ENCODE results near the gene SLC30A1. TPM values are rescaled to one million over a fixed set of nuclear protein-coding genes. Genes with fewer than 3 reads are reported as not detected.
"Not testable (repeated sequence)": the region's sequence is repeated elsewhere in the genome, so short reads cannot be mapped to it uniquely, and the experiment has no call there.

The SLC30A1 gene
- total RNA-seq, 2 donors from 2014 or later, result 0.29 to 0.76 TPM

GRCh38 chr1:211553549-211553948, 25.4 kb downstream of the SLC30A1 start:
- H3K36me3 Mint-ChIP-seq (ENCODE audit: low read depth), result no peaks in the 10 kb centered on the region
- H3K4me1 Mint-ChIP-seq, result no peaks in the 10 kb centered on the region
- H3K27me3 Mint-ChIP-seq, result peaks cover 4% of the 10 kb centered on the region
- H3K9me3 Mint-ChIP-seq, result no peaks in the 10 kb centered on the region
- no peak for ATAC-seq (replicated peaks)
- H3K27ac Mint-ChIP-seq, result no peak overlapping the region
- H3K4me3 Mint-ChIP-seq, result no peak overlapping the region

DNA sequence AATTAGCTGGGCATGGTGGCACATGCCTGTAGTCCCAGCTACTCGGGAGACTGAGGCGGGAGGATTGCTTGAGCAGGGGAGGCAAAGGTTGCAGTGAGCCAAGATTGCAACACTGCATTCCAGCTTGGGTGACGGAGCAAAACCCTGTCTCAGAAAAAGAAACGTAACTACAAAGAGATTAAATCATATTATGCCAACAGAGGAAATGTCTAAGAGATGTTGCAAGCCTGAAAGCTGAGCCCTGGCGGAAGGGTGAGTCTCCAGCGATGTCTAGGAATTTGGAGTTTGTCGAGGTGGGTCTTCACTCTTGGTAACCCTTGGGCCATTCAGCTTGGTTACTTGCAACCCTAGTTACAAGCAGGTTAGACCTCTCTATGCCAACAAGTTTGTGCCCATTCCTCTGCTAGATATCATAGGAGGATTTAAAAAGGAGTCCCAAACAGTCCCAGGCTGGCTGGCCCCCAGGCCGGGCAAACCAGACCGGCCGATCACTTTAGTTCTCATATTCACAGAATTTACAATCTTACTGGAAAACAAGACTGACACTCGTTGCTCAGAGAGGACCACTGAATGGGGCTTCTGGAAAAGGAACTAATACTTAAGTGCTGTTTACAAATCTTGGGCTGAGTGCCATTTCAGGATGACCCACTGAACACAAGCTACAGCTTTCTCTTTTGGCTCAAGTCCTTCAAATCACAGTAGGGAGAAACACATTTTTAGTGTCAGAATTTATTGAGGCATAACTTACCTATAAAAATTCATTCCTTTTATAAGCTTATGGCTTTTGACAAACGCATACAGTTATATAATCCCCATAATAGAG, 27.1 kb downstream of the SLC30A1 start:
- Mint-ChIP-seq H3K4me1 (no peaks in the 10 kb centered on the region), H3K4me3 (no peak overlapping the region), H3K27ac (no peak overlapping the region), H3K27me3 (peaks cover 4% of the 10 kb centered on the region), H3K36me3 (ENCODE audit: low read depth) (no peaks in the 10 kb centered on the region), H3K9me3 (no peaks in the 10 kb centered on the region)
- ATAC-seq (replicated peaks), result no peak

DNA sequence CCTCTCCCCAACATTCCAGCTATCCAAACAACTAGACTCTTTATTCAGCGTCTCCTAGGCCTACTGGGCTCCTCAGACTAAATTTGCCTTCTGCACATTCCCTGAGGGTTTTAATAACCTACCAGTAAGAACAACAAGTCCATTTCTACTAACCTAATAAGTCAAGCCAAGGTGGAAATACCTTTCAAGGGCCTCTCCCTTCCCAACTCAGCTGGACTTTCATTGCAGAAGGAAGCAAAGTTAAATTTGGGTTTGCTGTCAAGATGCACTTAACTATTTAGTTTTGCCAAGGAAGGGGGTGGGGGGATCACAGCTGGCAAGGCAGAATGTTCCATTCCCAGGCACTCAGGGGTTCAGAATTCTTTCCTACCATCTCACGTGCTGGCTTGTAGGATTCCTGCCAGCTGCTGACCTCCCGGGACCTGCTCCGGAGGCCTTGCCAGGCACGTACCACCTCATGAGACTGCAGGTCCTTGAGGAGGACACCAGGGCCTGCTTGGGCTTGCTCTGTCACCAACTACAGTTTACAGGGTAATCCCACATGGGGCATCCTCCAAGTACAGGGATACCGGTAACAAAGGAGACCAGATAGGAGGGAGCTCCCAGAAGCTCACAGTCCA, 29.8 kb downstream of the SLC30A1 start:
- ATAC-seq (replicated peaks), result no peak
- H3K4me3 Mint-ChIP-seq, result no peak overlapping the region
- no peaks in the 10 kb centered on the region for H3K4me1 Mint-ChIP-seq
- peaks cover 4% of the 10 kb centered on the region for H3K27me3 Mint-ChIP-seq
- H3K27ac Mint-ChIP-seq, result no peak overlapping the region
- H3K9me3 Mint-ChIP-seq, result no peaks in the 10 kb centered on the region
- H3K36me3 Mint-ChIP-seq (ENCODE audit: low read depth), result no peaks in the 10 kb centered on the region

GRCh38 chr1:211548321-211549091, 30.5 kb downstream of the SLC30A1 start:
- Mint-ChIP-seq H3K27ac (no peak overlapping the region), H3K27me3 (peaks cover 4% of the 10 kb centered on the region), H3K4me3 (no peak overlapping the region), H3K36me3 (ENCODE audit: low read depth) (no peaks in the 10 kb centered on the region), H3K9me3 (no peaks in the 10 kb centered on the region), H3K4me1 (no peaks in the 10 kb centered on the region)
- peak; percentile 85 for ATAC-seq (replicated peaks)

GRCh38 chr1:211547710-211548109, 31.3 kb downstream of the SLC30A1 start:
- peaks cover 4% of the 10 kb centered on the region for H3K27me3 Mint-ChIP-seq
- no peak overlapping the region for H3K27ac Mint-ChIP-seq
- H3K4me3 Mint-ChIP-seq, result no peak overlapping the region
- ATAC-seq (replicated peaks), result no peak
- no peaks in the 10 kb centered on the region for H3K36me3 Mint-ChIP-seq (ENCODE audit: low read depth)
- H3K4me1 Mint-ChIP-seq, result no peaks in the 10 kb centered on the region
- H3K9me3 Mint-ChIP-seq, result no peaks in the 10 kb centered on the region

GRCh38 chr1:211546543-211546942, 32.4 kb downstream of the SLC30A1 start:
- Mint-ChIP-seq H3K9me3 (no peaks in the 10 kb centered on the region), H3K4me1 (no peaks in the 10 kb centered on the region), H3K27ac (no peak overlapping the region), H3K36me3 (ENCODE audit: low read depth) (no peaks in the 10 kb centered on the region), H3K4me3 (no peak overlapping the region), H3K27me3 (no peaks in the 10 kb centered on the region)
- no peak for ATAC-seq (replicated peaks)

DNA sequence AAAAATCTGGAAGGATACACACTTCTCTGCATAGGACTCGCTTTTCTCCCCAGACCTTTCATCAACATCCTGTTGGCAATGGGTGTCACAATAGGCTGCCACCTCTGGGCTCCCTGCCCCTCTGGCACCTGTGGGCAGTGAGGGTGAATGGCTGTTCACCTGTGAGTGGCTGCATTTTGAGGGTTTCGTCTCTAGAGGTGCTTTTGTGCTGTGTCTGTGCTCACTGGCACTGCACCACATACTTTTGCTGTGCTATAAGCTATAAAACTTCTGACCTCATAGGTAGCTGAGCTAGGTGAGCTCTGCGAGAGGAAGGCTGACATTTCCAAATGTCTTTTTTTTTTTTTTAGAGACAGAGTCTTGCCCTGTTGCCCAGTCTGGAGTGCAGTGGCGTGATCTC, 35.9 kb downstream of the SLC30A1 start:
- no peaks in the 10 kb centered on the region for H3K9me3 Mint-ChIP-seq
- H3K4me1 Mint-ChIP-seq, result no peaks in the 10 kb centered on the region
- no peaks in the 10 kb centered on the region for H3K36me3 Mint-ChIP-seq (ENCODE audit: low read depth)
- H3K27me3 Mint-ChIP-seq, result no peaks in the 10 kb centered on the region
- no peak for ATAC-seq (replicated peaks)
- no peak overlapping the region for H3K27ac Mint-ChIP-seq
- no peak overlapping the region for H3K4me3 Mint-ChIP-seq

DNA sequence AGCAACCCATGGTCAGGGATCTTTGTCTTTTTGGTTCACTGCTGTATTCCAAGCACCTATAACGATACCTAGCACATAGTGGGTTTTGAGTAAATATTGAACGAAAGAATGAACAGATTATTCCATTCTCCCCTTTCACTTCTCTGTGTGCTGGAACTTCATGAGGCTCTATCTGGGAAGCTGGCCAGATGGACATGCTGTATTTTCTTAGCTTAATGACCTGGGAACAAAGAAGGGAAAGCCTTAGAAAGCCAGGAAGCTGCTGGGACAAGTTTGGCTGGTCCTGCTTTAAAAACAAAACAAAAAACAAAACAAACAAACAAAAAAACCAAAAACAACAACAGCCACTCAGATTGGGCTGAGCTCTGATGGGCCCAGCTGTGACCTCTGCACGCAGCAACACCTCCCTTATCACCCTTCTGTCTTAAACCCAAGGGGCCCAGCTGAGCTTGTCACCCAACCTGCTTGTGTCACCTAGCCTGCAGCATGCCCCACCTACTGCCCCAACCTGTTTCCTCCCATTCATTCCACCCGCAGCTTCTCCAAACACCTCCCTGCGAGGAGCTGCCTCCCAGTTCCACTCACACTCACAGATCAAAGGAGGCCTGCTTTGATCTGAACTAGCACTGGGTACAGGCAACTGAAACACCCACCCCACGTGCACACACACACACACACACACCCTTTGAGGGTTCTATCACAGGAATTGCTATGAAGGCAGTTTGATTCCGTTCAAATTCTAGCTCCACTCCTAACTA, 37.1 kb downstream of the SLC30A1 start:
- Mint-ChIP-seq H3K27me3 (no peaks in the 10 kb centered on the region), H3K27ac (no peak overlapping the region), H3K36me3 (ENCODE audit: low read depth) (no peaks in the 10 kb centered on the region), H3K4me1 (no peaks in the 10 kb centered on the region), H3K9me3 (no peaks in the 10 kb centered on the region), H3K4me3 (no peak overlapping the region)
- ATAC-seq (replicated peaks), result no peak

DNA sequence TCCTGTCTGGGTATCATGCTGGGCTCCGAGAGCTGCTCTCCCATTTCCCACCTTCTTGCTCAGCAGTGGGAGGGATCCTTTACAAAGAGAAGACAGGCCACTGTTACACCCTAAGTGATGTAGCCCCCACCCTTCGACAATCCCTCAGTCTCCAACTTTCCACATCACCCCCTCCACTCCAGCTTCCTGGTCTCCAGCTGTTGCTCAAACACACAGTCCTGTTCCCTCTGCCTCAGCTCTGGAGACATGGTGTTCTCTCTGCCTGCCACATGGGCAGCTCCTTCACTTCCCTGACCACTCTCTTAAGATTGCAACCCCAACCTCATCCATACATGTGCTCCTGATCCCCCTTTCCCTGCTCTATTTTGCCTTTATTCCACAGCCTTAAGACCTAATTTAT, 37.7 kb downstream of the SLC30A1 start:
- H3K4me1 Mint-ChIP-seq, result no peaks in the 10 kb centered on the region
- H3K27me3 Mint-ChIP-seq, result no peaks in the 10 kb centered on the region
- no peak overlapping the region for H3K4me3 Mint-ChIP-seq
- no peak overlapping the region for H3K27ac Mint-ChIP-seq
- no peaks in the 10 kb centered on the region for H3K9me3 Mint-ChIP-seq
- no peaks in the 10 kb centered on the region for H3K36me3 Mint-ChIP-seq (ENCODE audit: low read depth)
- no peak for ATAC-seq (replicated peaks)

DNA sequence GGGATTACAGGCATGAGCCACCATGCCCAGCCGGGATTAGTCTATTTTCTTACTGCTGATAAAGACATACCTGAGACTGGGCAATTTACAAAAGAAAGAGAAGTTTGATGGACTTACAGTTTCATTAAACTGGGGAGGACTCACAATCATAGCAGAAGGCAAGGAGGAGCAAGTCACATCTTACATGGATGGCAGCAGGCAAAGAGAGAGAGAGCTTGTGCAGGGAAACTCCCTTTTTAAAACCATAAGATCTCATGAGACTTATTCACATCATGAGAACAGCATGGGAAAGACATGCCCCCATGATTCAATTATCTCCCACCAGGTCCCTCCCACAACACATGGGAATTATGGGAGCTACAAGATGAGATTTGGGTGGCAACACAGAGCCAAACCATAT, 38.1 kb downstream of the SLC30A1 start:
- H3K4me1 Mint-ChIP-seq; ATAC-seq (replicated peaks); H3K9me3 Mint-ChIP-seq; H3K36me3 Mint-ChIP-seq (ENCODE audit: low read depth); H3K27ac Mint-ChIP-seq; H3K4me3 Mint-ChIP-seq; H3K27me3 Mint-ChIP-seq: not testable (repeated sequence)

DNA sequence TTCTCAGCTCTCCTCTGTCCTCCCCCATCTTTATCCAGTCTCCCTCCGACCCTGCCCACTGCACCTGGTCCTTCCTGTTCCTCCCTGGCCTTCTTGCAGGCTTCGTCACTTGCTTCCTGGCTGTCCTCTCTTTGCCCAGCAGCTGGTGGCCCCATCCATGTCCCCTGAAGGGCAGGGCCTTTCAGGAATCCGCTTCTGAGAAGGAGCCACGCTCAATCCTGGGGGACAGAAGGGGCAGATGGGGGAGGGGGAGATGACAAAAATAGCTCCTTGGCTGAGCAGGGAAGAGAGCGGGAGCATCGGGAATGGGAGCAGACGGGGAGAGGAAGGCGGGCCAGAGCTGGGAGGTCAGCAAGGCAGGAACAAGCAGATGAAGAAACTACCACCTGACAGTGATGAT, 40.7 kb downstream of the SLC30A1 start:
- ATAC-seq (replicated peaks), result no peak
- Mint-ChIP-seq H3K4me3 (no peak overlapping the region), H3K27ac (no peak overlapping the region), H3K4me1 (no peaks in the 10 kb centered on the region), H3K36me3 (ENCODE audit: low read depth) (no peaks in the 10 kb centered on the region), H3K9me3 (no peaks in the 10 kb centered on the region), H3K27me3 (no peaks in the 10 kb centered on the region)

DNA sequence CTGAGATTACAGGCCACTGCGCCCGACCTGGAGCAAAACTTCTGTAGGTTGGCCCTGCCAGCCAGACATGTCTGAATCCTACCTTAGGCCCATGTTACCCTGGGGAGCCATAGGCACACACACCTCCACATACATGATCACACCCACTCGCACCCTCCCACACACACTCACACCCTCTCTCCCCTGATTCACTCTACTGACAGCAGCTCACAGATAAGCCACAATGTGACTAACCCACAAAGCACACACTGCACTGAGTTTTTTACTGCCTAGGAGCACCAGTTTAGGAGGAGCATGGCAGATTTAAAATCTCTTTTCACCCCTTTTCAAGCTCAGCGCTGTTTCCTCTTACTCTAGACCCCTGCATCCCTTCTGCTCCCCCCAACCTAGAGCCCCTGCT, 41.7 kb downstream of the SLC30A1 start:
- no peak overlapping the region for H3K4me3 Mint-ChIP-seq
- ATAC-seq (replicated peaks), result no peak
- H3K9me3 Mint-ChIP-seq, result no peaks in the 10 kb centered on the region
- no peaks in the 10 kb centered on the region for H3K27me3 Mint-ChIP-seq
- H3K27ac Mint-ChIP-seq, result no peak overlapping the region
- H3K4me1 Mint-ChIP-seq, result no peaks in the 10 kb centered on the region
- no peaks in the 10 kb centered on the region for H3K36me3 Mint-ChIP-seq (ENCODE audit: low read depth)

DNA sequence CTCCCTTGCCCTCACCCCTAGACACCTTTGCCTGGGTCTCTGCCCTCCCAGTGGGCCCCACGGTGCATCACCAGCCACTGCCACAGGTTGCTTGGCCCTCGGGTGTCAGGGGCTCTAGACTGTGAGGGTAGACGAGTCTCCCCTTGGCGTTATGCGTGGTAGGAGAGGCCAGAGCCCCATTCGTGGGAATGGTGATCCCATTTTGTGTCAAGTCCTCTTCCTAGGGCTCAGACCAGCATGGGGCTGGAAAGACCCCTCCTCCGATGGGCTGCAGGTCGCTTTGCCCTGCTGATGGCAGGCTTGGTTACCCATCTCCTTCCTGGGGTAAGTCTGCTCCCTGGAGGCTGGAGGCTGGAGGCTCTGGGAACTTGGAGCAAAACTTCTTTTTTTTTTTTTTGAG, 42.4 kb downstream of the SLC30A1 start:
- no peak overlapping the region for H3K4me3 Mint-ChIP-seq
- no peaks in the 10 kb centered on the region for H3K4me1 Mint-ChIP-seq
- H3K27ac Mint-ChIP-seq, result no peak overlapping the region
- H3K36me3 Mint-ChIP-seq (ENCODE audit: low read depth), result no peaks in the 10 kb centered on the region
- no peak for ATAC-seq (replicated peaks)
- H3K9me3 Mint-ChIP-seq, result no peaks in the 10 kb centered on the region
- H3K27me3 Mint-ChIP-seq, result no peaks in the 10 kb centered on the region

GRCh38 chr1:211535346-211535745, 43.6 kb downstream of the SLC30A1 start:
- Mint-ChIP-seq H3K4me3 (no peak overlapping the region), H3K4me1 (no peaks in the 10 kb centered on the region), H3K27me3 (no peaks in the 10 kb centered on the region), H3K27ac (no peak overlapping the region), H3K36me3 (ENCODE audit: low read depth) (no peaks in the 10 kb centered on the region), H3K9me3 (no peaks in the 10 kb centered on the region)
- ATAC-seq (replicated peaks), result no peak
